AG04449 (cell line): ENCODE data around the gene CNN2.

Experiments used
- CTCF ChIA-PET: fragments of 350-600 bp; formaldehyde crosslinking; extraction: SDS; loops from one replicate; lab custom pipeline; 2021; ENCODE audit warnings: antibody characterized with exemption; lab: Yijun Ruan, JAX
- POLR2A ChIA-PET: fragments of 400-600, 350-600 bp; formaldehyde crosslinking; extraction: SDS; loops from one replicate; lab custom pipeline; 2020; ENCODE audit warnings: antibody characterized with exemption, inconsistent platforms; lab: Yijun Ruan, JAX
- DNase-seq: peaks from one replicate; pipeline ENCODE4 v3.0.0-alpha.2; 2010; ENCODE audit warnings: low read depth, low spot score
- H3K4me3 ChIP-seq: 2 replicates; pipeline ENCODE4 v1.5.1; 2011; ENCODE audit warnings: low read depth, mild to moderate bottlenecking, control low read depth, low read length
- CTCF ChIP-seq: IDR thresholded peaks from one replicate; pipeline ENCODE4 v1.5.1; 2011; ENCODE audit warnings: mild to moderate bottlenecking, moderate library complexity, low read length, control low read depth, inconsistent platforms; ENCODE audit not compliant: insufficient read depth; ENCODE audit errors: missing control alignments

CNN2 gene

GRCh38 chr19:1063909-1064660, 37.7 kb downstream of the CNN2 start:
- no peak for DNase-seq
- no peak for TF ChIP-seq CTCF
- no peak overlapping the region for H3K4me3 ChIP-seq
- ChIA-PET CTCF (interaction anchor here (0.8 to 3.5 kb wide), 14 partner anchors 7 to 180 kb away, joined by 3 to 15 read pairs (median 5); partner anchors contain the start of gene ABCA7), POLR2A (interaction anchor here (1.0 to 1.1 kb wide), 2 partner anchors 24 to 38 kb away, joined by 3 to 4 read pairs; partner anchors contain the start of genes ABCA7 and CNN2)

DNA sequence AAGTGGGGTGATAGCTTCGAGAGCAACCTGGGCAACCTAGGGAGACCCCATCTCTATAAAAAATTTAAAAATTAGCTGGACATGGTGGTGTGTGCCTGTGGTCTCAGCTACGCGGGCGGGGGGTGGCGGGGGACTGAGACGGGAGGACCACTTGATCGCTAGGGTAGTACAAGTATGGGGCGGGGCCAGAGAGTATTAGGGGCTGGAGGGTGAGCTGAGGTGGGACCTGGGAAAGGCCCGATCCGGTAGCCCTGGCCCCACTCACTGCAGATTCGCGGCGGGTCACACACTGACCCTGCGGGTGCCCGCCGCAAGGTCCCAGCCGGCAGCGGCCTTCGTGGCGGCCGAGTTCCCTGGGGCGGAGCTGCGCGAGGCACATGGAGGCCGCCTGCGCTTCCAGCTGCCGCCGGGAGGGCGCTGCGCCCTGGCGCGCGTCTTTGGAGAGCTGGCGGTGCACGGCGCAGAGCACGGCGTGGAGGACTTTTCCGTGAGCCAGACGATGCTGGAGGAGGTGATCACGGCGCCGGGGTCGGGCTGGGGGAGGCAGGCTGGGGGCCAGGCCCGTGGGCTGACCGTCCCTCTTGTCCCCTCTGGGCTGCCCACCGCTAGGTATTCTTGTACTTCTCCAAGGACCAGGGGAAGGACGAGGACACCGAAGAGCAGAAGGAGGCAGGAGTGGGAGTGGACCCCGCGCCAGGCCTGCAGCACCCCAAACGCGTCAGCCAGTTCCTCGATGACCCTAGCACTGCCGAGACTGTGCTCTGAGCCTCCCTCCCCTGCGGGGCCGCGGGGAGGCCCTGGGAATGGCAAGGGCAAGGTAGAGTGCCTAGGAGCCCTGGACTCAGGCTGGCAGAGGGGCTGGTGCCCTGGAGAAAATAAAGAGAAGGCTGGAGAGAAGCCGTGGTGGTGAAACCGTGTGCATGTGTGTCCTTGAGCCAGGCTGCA, 38.5 kb downstream of the CNN2 start:
- ChIA-PET POLR2A (interaction anchor here (0.5 to 1.1 kb wide), 3 partner anchors 25 to 262 kb away, joined by 3 to 4 read pairs (median 3); partner anchors contain the start of genes ABCA7 and CNN2), CTCF (interaction anchor here (0.7 to 3.5 kb wide), 19 partner anchors 8 to 188 kb away, joined by 3 to 15 read pairs (median 4); partner anchors contain the start of gene ABCA7)
- H3K4me3 ChIP-seq, result no peak overlapping the region
- DNase-seq, result no peak
- peak; percentile 82 for TF ChIP-seq CTCF

GRCh38 chr19:1065606-1066109, 39.2 kb downstream of the CNN2 start:
- POLR2A ChIA-PET, result no interaction called here
- no peak for TF ChIP-seq CTCF
- H3K4me3 ChIP-seq, result no peak overlapping the region
- CTCF ChIA-PET, result interaction anchor here (0.6 to 3.5 kb wide), 12 partner anchors 9 to 157 kb away, joined by 3 to 15 read pairs (median 4); partner anchors contain the start of gene ABCA7
- DNase-seq, result no peak

DNA sequence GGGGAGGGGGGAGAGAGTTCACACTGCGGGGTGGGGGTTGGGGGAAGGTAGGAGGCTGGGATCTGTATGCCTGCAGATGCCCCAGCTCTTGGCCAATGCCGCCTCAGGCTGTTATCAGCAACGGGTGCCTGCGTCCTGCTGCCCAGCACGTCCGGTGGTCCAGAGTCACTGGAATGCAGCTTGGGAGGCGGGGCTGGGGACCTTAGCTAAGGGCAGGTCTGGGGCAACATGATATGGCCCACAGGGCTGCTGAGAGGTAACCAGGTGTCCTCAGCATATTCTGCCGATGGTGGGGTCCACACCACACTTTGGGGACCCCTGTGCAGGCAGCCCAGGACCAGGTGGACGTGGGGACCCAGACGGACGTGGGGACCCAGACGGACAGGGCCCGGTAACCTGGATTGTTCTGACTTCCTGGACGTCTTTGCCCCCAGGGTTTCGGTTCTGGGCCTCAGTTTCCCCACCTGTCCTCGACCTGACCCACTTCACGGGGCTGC, 39.9 kb downstream of the CNN2 start:
- CTCF ChIA-PET, result interaction anchor here (0.6 to 3.5 kb wide), 6 partner anchors 10 to 47 kb away, joined by 3 to 15 read pairs (median 3); no protein-coding TSS in a partner anchor
- no peak for TF ChIP-seq CTCF
- no peak overlapping the region for H3K4me3 ChIP-seq
- DNase-seq, result no peak
- POLR2A ChIA-PET, result no interaction called here

- POLR2A ChIA-PET, result no interaction called here
- peak within 1 kb of the TSS; percentile 34 for H3K4me3 ChIP-seq
- no peak for DNase-seq
- CTCF ChIA-PET, result interaction anchor here (0.8 to 3.5 kb wide), 5 partner anchors 13 to 128 kb away, joined by 3 to 15 read pairs (median 4); no protein-coding TSS in a partner anchor
- TF ChIP-seq CTCF, result no peak
Measured at GRCh38 chr19:1066748-1067340, 40.4 kb downstream of the CNN2 start, which contains the start of gene ARHGAP45. Gene ARHGAP45 (plus strand): TSS chr19:1067167. CDS start chr19:1067406, 239 bp downstream.
